Mammary epithelial cell (primary cell): Measurements from ENCODE around the gene MYL10.

ENCODE experiments used
- EZH2 ChIP-seq: IDR thresholded peaks from 2 replicates; pipeline ENCODE4 v1.6.1; 2012; ENCODE audit warnings: low read length, inconsistent platforms, borderline replicate concordance
- TF ChIP-seq, protein P1 (sequence below), 2 donors: IDR thresholded peaks in 1 of 2; conservative IDR thresholded peaks in 1 of 2; 2 replicates each; pipeline ENCODE4 v1.5.1; 2011 to 2012; ENCODE audit warnings: inconsistent platforms in 2 of 2, low read length in 2 of 2, mild to moderate bottlenecking in 2 of 2, control low read depth in 1 of 2, low read depth in 1 of 2; ENCODE audit not compliant: insufficient read depth in 1 of 2; ENCODE audit errors: extremely low read depth in 1 of 2

DNA sequence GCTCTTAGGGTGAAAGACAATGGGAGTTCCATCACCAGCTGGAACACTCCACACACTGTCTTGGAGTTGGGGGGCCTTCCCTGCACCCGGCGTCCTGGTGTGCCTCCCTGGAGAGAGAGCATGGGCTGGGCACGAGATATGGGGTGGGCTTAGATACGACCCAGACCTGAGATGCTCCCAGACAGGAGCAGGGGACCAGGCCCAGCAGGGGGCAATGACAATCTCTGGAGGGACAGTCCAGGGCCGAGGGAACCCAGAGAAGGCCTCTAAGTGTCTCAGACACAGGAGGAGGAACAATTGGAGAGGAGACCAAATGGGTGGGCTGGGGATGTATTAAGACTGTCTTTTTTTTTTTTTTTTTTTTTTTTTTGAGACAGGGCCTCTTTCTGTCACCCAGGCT, 40.0 kb downstream of the MYL10 start:
- TF ChIP-seq, protein P1, sequence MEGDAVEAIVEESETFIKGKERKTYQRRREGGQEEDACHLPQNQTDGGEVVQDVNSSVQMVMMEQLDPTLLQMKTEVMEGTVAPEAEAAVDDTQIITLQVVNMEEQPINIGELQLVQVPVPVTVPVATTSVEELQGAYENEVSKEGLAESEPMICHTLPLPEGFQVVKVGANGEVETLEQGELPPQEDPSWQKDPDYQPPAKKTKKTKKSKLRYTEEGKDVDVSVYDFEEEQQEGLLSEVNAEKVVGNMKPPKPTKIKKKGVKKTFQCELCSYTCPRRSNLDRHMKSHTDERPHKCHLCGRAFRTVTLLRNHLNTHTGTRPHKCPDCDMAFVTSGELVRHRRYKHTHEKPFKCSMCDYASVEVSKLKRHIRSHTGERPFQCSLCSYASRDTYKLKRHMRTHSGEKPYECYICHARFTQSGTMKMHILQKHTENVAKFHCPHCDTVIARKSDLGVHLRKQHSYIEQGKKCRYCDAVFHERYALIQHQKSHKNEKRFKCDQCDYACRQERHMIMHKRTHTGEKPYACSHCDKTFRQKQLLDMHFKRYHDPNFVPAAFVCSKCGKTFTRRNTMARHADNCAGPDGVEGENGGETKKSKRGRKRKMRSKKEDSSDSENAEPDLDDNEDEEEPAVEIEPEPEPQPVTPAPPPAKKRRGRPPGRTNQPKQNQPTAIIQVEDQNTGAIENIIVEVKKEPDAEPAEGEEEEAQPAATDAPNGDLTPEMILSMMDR (conservative IDR thresholded peaks at IDR 0.05 in 1 of 2, IDR thresholded peaks at IDR 0.05 in 1 of 2; ENCODE audit: extremely low read depth in 1 of 2, insufficient read depth in 1 of 2, low read depth in 1 of 2, low read length in 2 of 2), result no peak
- TF ChIP-seq EZH2, result no peak
